ENCODE results near the gene SNX5. TPM values are rescaled to one million over a fixed set of nuclear protein-coding genes. Genes with fewer than 3 reads are reported as not detected.

SNX5 gene
- polyA plus RNA-seq, 4 donors = 67.8 to 295 (median 79.1) TPM

DNA sequence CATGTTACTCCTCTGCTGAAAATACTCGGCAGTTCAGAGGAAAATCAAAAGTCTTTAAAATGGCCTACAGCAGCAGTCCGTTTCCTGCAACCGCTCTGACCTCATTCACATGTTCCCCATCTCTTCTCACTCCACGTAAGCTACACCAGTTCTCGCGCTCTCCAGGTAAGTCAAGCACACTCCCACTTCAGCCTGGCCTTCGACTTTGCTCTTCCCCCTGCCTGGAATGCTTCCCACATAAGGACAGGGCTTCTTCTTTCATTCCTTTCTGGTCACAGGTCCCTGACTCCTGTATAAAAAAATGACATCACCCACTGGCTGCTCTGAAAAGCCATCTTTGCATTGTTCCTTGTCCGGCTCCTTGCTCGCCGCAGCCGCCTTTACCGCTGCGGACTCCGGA, 42.9 kb upstream of the SNX5 start:
- peaks cover 0 to 14% (median 0%) of the 10 kb centered on the region in 3 donors for H3K4me1 ChIP-seq (ENCODE audit: control insufficient read depth in 3 of 3, insufficient read depth in 2 of 3, low read depth in 1 of 3, low read length in 2 of 3)
- no peaks in the 10 kb centered on the region for H3K9me3 ChIP-seq (ENCODE audit: control insufficient read depth in 2 of 2, insufficient read depth in 1 of 2, low read depth in 1 of 2, low read length in 1 of 2)
- H3K27ac ChIP-seq (ENCODE audit: low read depth in 1 of 3, low read length in 2 of 3) = no peak overlapping the region
- H3K4me3 ChIP-seq (ENCODE audit: low read depth in 1 of 3, low read length in 3 of 3) = no peak overlapping the region
- WGBS, 3 donors = 91 to 95% (median 92%) methylated on average over 14 of the region's 14 CpGs
- H3K27me3 ChIP-seq (ENCODE audit: control insufficient read depth in 3 of 3, insufficient read depth in 3 of 3, low read length in 3 of 3) = no peaks in the 10 kb centered on the region
- FAIRE-seq = no peak
- no peak for DNase-seq
- H3K36me3 ChIP-seq (ENCODE audit: control insufficient read depth in 3 of 3, insufficient read depth in 2 of 3, low read depth in 1 of 3, low read length in 3 of 3) = peaks cover 0 to 6% (median 0%) of the 10 kb centered on the region in 3 donors

DNA sequence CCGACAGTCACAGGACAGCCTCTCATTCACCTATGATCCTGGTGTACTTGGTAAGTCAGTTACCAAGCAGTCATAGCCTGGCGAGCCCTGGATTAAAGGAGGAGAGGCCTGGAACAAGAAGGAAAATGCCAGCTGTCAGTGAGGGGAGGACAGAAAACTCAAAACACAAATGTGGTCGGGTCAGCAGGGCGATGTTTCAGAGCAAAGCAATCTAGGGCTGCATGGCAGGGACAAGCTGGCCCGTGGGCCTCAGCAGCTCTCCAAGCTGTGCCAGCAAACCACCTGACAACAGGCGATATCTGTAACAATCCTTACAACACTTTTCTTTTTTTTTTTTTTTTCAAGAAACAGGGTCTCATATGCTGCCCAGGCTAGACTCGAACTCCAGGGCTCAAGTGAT, 40.5 kb upstream of the SNX5 start:
- peak overlapping the region in 1 of 3 donors; percentile 56 for H3K27ac ChIP-seq (ENCODE audit: low read depth in 1 of 3, low read length in 2 of 3)
- no peak for DNase-seq
- no peaks in the 10 kb centered on the region for H3K9me3 ChIP-seq (ENCODE audit: control insufficient read depth in 2 of 2, insufficient read depth in 1 of 2, low read depth in 1 of 2, low read length in 1 of 2)
- no peak overlapping the region for H3K4me3 ChIP-seq (ENCODE audit: low read depth in 1 of 3, low read length in 3 of 3)
- no peaks in the 10 kb centered on the region for H3K27me3 ChIP-seq (ENCODE audit: control insufficient read depth in 3 of 3, insufficient read depth in 3 of 3, low read length in 3 of 3)
- WGBS, 3 donors = 90 to 95% (median 91%) methylated on average over 7 of the region's 7 CpGs
- H3K36me3 ChIP-seq (ENCODE audit: control insufficient read depth in 3 of 3, insufficient read depth in 2 of 3, low read depth in 1 of 3, low read length in 3 of 3) = peaks cover 0 to 6% (median 0%) of the 10 kb centered on the region in 3 donors
- no peak for FAIRE-seq
- peaks cover 0 to 25% (median 0%) of the 10 kb centered on the region in 3 donors for H3K4me1 ChIP-seq (ENCODE audit: control insufficient read depth in 3 of 3, insufficient read depth in 2 of 3, low read depth in 1 of 3, low read length in 2 of 3)

DNA sequence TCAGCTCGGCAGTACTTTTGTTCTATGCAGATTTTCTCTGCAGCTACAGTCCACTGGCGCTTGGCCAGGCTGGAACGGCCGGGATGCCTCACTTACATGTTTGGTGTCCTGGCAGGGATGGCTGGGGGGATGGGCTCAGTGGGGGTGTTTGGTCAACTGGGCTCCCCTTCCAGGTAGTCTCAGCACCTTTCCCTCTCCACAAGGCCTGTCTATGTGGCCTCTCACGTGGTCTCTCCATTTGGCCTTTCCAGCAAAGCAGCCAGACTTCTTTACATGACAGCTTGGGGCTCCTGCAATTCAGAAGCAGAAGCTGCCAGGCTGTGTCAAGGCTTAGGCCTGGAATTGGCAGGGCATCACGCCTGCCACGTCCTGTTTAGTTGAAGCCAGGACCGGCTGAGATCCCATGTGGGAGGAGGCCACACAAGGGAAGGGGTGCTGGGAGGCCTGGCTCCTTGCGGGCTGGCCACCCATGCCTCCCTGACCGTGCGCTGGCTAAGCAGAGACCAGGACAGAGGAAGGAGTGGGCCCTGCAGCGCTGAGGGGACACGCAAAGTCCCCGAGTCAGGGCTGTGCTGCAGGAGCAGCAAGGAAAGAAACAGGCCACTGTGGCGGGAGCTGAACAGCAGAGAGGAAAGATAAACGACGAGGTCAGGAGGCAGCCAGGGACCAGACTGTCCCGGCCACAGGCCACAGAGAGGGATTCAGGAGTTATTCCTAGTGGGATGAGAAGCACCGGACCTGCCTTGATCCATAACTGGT, 39.1 kb upstream of the SNX5 start:
- DNase-seq = no peak
- no peak for FAIRE-seq
- no peak overlapping the region for H3K27ac ChIP-seq (ENCODE audit: low read depth in 1 of 3, low read length in 2 of 3)

DNA sequence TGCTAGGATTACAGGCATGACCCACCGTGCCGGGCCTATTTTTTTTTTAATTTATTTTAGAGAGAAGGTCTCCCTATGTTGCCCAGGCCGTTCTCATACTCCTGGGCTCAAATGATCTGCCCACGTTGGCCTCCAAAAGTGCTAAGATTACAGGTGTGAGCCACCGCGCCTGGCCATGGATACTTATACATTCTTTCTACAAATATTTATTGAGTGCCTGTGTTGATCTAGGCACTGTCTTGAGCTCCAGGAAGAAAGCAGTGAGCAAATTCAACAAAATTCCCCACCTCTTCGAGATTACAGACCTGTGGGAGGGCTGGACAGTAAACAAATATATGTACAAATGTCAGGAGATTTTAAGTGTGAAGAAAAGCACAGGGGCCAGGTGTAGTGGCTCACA, 38.1 kb upstream of the SNX5 start:
- peaks cover 0 to 4% (median 0%) of the 10 kb centered on the region in 3 donors for H3K36me3 ChIP-seq (ENCODE audit: control insufficient read depth in 3 of 3, insufficient read depth in 2 of 3, low read depth in 1 of 3, low read length in 3 of 3)
- no peak overlapping the region for H3K4me3 ChIP-seq (ENCODE audit: low read depth in 1 of 3, low read length in 3 of 3)
- H3K27ac ChIP-seq (ENCODE audit: low read depth in 1 of 3, low read length in 2 of 3) = no peak overlapping the region
- DNase-seq (no peak), FAIRE-seq (no peak)
- 82 to 88% (median 86%) methylated on average over 7 of the region's 7 CpGs for WGBS, 3 donors
- H3K4me1 ChIP-seq (ENCODE audit: control insufficient read depth in 3 of 3, insufficient read depth in 2 of 3, low read depth in 1 of 3, low read length in 2 of 3) = peaks cover 0 to 30% (median 0%) of the 10 kb centered on the region in 3 donors
- H3K27me3 ChIP-seq (ENCODE audit: control insufficient read depth in 3 of 3, insufficient read depth in 3 of 3, low read length in 3 of 3) = no peaks in the 10 kb centered on the region
- H3K9me3 ChIP-seq (ENCODE audit: control insufficient read depth in 2 of 2, insufficient read depth in 1 of 2, low read depth in 1 of 2, low read length in 1 of 2) = no peaks in the 10 kb centered on the region

More for the DNA sequence above, 39.1 kb upstream of the SNX5 start:
- no peaks in the 10 kb centered on the region for H3K9me3 ChIP-seq (ENCODE audit: control insufficient read depth in 2 of 2, insufficient read depth in 1 of 2, low read depth in 1 of 2, low read length in 1 of 2)
- H3K36me3 ChIP-seq (ENCODE audit: control insufficient read depth in 3 of 3, insufficient read depth in 2 of 3, low read depth in 1 of 3, low read length in 3 of 3) = peaks cover 0 to 4% (median 0%) of the 10 kb centered on the region in 3 donors
- H3K4me3 ChIP-seq (ENCODE audit: low read depth in 1 of 3, low read length in 3 of 3) = no peak overlapping the region
- H3K27me3 ChIP-seq (ENCODE audit: control insufficient read depth in 3 of 3, insufficient read depth in 3 of 3, low read length in 3 of 3) = no peaks in the 10 kb centered on the region
- 69 to 84% (median 80%) methylated on average over 17 to 19 of the region's 19 CpGs for WGBS, 3 donors
- peaks cover 0 to 30% (median 0%) of the 10 kb centered on the region in 3 donors for H3K4me1 ChIP-seq (ENCODE audit: control insufficient read depth in 3 of 3, insufficient read depth in 2 of 3, low read depth in 1 of 3, low read length in 2 of 3)

DNA sequence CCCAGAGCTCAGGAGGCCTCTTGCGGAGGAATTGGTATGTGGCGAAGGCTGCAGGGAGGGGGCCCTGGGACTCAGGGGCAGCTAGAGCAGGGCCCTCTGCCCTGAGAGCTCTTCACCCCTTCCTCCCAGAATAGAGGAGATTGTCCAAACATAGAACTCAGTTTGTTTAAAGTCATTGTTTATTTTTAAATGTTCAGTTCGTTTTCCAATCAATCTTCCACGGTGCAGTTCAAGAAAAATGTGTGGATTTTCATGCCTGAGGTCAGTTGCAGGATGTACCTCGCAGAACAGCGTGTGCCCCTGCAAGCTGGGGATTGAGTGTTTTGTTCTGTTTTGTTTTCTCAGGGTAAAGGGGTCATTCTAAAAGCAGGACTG, 37.4 kb upstream of the SNX5 start:
- DNase-seq (no peak), FAIRE-seq (no peak)
- Histone ChIP-seq H3K36me3 (ENCODE audit: control insufficient read depth in 3 of 3, insufficient read depth in 2 of 3, low read depth in 1 of 3, low read length in 3 of 3) (peaks cover 0 to 4% (median 0%) of the 10 kb centered on the region in 3 donors), H3K27me3 (ENCODE audit: control insufficient read depth in 3 of 3, insufficient read depth in 3 of 3, low read length in 3 of 3) (no peaks in the 10 kb centered on the region), H3K4me1 (ENCODE audit: control insufficient read depth in 3 of 3, insufficient read depth in 2 of 3, low read depth in 1 of 3, low read length in 2 of 3) (peaks cover 0 to 30% (median 0%) of the 10 kb centered on the region in 3 donors), H3K27ac (ENCODE audit: low read depth in 1 of 3, low read length in 2 of 3) (no peak overlapping the region), H3K4me3 (ENCODE audit: low read depth in 1 of 3, low read length in 3 of 3) (no peak overlapping the region), H3K9me3 (ENCODE audit: control insufficient read depth in 2 of 2, insufficient read depth in 1 of 2, low read depth in 1 of 2, low read length in 1 of 2) (no peaks in the 10 kb centered on the region)
- 69 to 85% (median 76%) methylated on average over 6 of the region's 6 CpGs for WGBS, 3 donors

DNA sequence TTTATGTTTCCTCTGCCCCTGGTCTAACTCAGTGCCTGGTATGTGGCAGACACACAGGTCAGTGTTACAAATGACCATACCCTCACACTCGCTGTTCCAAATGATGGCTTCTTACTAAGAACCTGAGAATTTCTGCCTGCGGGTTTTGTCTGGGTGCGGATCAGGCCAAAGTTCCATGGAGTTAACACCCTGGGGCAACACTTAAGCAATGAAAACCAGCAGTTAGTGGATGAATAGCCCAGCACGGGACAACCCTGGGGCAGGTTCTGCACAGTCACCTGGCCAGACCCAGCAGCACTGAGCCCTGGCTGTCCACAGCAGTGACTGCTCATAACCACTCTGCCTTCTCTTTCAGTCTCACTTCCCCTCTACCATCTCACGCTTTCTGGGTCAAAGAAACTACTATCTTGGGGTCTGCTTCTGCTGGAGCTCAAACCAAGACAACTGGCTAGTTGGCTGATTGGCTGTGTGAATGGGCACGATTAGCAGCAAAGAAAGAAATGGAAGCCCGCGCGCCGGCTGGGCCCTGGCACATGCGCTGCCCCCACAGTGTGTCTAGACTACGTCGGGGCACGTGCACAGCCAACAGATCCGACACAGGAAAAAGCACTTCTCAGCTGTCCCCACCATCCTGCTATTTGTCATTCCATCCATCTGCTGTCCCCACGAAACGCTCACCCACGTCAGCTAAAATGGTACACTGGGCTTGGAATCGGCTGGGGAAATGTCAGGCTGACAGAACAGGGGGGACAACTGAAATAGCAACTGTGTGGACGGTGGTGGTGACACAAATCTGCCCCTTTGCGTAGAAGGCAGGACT, 36.8 kb upstream of the SNX5 start:
- Histone ChIP-seq H3K4me3 (ENCODE audit: low read depth in 1 of 3, low read length in 3 of 3) (no peak overlapping the region), H3K27ac (ENCODE audit: low read depth in 1 of 3, low read length in 2 of 3) (no peak overlapping the region), H3K9me3 (ENCODE audit: control insufficient read depth in 2 of 2, insufficient read depth in 1 of 2, low read depth in 1 of 2, low read length in 1 of 2) (no peaks in the 10 kb centered on the region), H3K36me3 (ENCODE audit: control insufficient read depth in 3 of 3, insufficient read depth in 2 of 3, low read depth in 1 of 3, low read length in 3 of 3) (peaks cover 0 to 4% (median 0%) of the 10 kb centered on the region in 3 donors), H3K27me3 (ENCODE audit: control insufficient read depth in 3 of 3, insufficient read depth in 3 of 3, low read length in 3 of 3) (no peaks in the 10 kb centered on the region), H3K4me1 (ENCODE audit: control insufficient read depth in 3 of 3, insufficient read depth in 2 of 3, low read depth in 1 of 3, low read length in 2 of 3) (peaks cover 0 to 30% (median 0%) of the 10 kb centered on the region in 3 donors)
- no peak for FAIRE-seq
- 77 to 89% (median 88%) methylated on average over 21 of the region's 21 CpGs for WGBS, 3 donors
- peak in 1 of 2 donors; percentile 30 for DNase-seq

DNA sequence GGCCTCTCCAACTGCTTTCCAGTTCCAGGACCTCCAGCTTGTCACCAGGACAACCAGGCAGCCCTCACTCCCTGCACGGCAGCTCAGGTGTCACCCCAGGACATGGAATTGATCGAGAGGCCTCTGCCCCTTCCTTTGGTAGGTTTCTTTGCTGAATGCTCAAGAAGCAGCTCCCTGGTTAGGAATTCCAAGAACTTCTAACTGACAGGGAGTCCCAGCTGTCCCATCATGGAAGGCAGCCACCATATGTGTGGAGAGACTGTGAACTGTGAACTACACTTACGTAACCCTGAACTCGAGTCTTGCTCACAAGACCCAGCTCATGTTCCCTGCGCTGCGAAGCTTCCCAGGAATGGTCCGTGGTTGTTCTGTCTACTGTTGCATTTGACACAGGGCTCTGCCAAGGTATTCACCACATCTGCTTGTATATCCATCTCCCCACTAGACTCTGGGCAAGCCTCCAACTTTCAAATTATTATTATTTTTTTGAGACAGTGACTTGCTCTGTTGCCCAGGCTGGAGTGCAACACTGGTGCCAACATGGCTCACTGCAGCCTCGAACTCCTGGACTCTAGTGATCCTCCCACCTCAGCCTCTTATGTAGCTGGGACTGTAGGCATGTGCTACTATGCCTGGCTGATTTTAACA, 35.9 kb upstream of the SNX5 start:
- H3K36me3 ChIP-seq (ENCODE audit: control insufficient read depth in 3 of 3, insufficient read depth in 2 of 3, low read depth in 1 of 3, low read length in 3 of 3) = peaks cover 0 to 4% (median 0%) of the 10 kb centered on the region in 3 donors
- H3K27ac ChIP-seq (ENCODE audit: low read depth in 1 of 3, low read length in 2 of 3) = no peak overlapping the region
- H3K27me3 ChIP-seq (ENCODE audit: control insufficient read depth in 3 of 3, insufficient read depth in 3 of 3, low read length in 3 of 3) = no peaks in the 10 kb centered on the region
- peaks cover 0 to 30% (median 0%) of the 10 kb centered on the region in 3 donors for H3K4me1 ChIP-seq (ENCODE audit: control insufficient read depth in 3 of 3, insufficient read depth in 2 of 3, low read depth in 1 of 3, low read length in 2 of 3)
- H3K4me3 ChIP-seq (ENCODE audit: low read depth in 1 of 3, low read length in 3 of 3) = no peak overlapping the region
- 76 to 79% (median 78%) methylated on average over 8 of the region's 8 CpGs for WGBS, 3 donors
- DNase-seq (no peak), FAIRE-seq (no peak)
- H3K9me3 ChIP-seq (ENCODE audit: control insufficient read depth in 2 of 2, insufficient read depth in 1 of 2, low read depth in 1 of 2, low read length in 1 of 2) = no peaks in the 10 kb centered on the region

DNA sequence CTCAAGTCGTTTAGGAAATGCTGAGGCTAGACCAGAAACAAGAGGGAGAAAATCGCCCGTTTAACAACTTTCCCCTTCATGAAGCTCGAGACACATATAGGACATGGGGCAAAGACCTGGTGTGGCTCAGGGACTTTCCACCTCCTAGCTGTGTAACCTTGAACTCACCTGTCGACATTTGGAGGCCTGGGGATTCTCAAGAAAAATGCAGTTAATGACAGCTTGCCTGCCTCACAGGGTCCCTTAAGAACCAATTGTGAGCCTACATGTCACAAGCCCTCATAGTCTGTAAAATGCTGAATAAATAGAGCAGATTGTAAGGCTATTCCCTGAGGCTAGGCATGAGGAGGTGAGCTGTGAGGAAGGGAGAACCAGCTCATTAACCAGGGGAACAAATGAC, 35.3 kb upstream of the SNX5 start:
- WGBS, 3 donors = 23 to 57% (median 43%) methylated on average over 5 of the region's 5 CpGs

More for the DNA sequence above, 35.3 kb upstream of the SNX5 start:
- DNase-seq (no peak), FAIRE-seq (no peak)
- Histone ChIP-seq H3K4me1 (ENCODE audit: control insufficient read depth in 3 of 3, insufficient read depth in 2 of 3, low read depth in 1 of 3, low read length in 2 of 3) (peaks cover 0 to 25% (median 0%) of the 10 kb centered on the region in 3 donors), H3K27me3 (ENCODE audit: control insufficient read depth in 3 of 3, insufficient read depth in 3 of 3, low read length in 3 of 3) (no peaks in the 10 kb centered on the region), H3K27ac (ENCODE audit: low read depth in 1 of 3, low read length in 2 of 3) (no peak overlapping the region), H3K9me3 (ENCODE audit: control insufficient read depth in 2 of 2, insufficient read depth in 1 of 2, low read depth in 1 of 2, low read length in 1 of 2) (no peaks in the 10 kb centered on the region), H3K4me3 (ENCODE audit: low read depth in 1 of 3, low read length in 3 of 3) (no peak overlapping the region), H3K36me3 (ENCODE audit: control insufficient read depth in 3 of 3, insufficient read depth in 2 of 3, low read depth in 1 of 3, low read length in 3 of 3) (peaks cover 0 to 4% (median 0%) of the 10 kb centered on the region in 3 donors)

Measured in small intestine (tissue), 7 donors.